ENCODE results near the gene BABAM2. TPM values are rescaled to one million over a fixed set of nuclear protein-coding genes. Genes with fewer than 3 reads are reported as not detected.

BABAM2 gene
- total RNA-seq, 4 donors from 2014 or later, result 33.2 to 70.3 (median 38.6) TPM

GRCh38 chr2:28336264-28336980 is 445.9 kb downstream of the BABAM2 start:
- DNase-seq, result no peak
- WGBS, 2 donors, result 88 to 89% methylated on average over 13 of the region's 13 CpGs
- Histone ChIP-seq H3K9me3 (no peaks in the 10 kb centered on the region), H3K27ac (no peak overlapping the region), H3K4me1 (no peaks in the 10 kb centered on the region), H3K4me3 (replicated peaks in 1 of 3) (no peak overlapping the region), H3K27me3 (no peaks in the 10 kb centered on the region), H3K36me3 (no peaks in the 10 kb centered on the region)
- TF ChIP-seq POLR2A (IDR thresholded peaks at IDR 0.05), result no peak
- no peak for TF ChIP-seq CTCF (IDR thresholded peaks at IDR 0.05)
- intact Hi-C loops (cut with DNase I), result no loop called here

GRCh38 chr2:28336982-28337627 is 446.6 kb downstream of the BABAM2 start:
- no peak overlapping the region for H3K27ac ChIP-seq
- no peak for DNase-seq
- no peaks in the 10 kb centered on the region for H3K9me3 ChIP-seq
- 91 to 92% methylated on average over 15 to 16 of the region's 16 CpGs for WGBS, 2 donors
- no peaks in the 10 kb centered on the region for H3K27me3 ChIP-seq
- intact Hi-C loops (cut with DNase I), result no loop called here
- no peak overlapping the region for H3K4me3 ChIP-seq (replicated peaks in 1 of 3)
- H3K36me3 ChIP-seq, result no peaks in the 10 kb centered on the region
- peaks cover 0 to 6% of the 10 kb centered on the region in 2 donors for H3K4me1 ChIP-seq
- no peak for TF ChIP-seq POLR2A (IDR thresholded peaks at IDR 0.05)
- no peak for TF ChIP-seq CTCF (IDR thresholded peaks at IDR 0.05)

- 57 to 66% methylated on average over 14 of the region's 14 CpGs for WGBS, 2 donors
- no peaks in the 10 kb centered on the region for H3K27me3 ChIP-seq
- peak; percentile 22 to 37 for DNase-seq
- H3K36me3 ChIP-seq, result no peaks in the 10 kb centered on the region
- no peak overlapping the region for H3K4me3 ChIP-seq (replicated peaks in 1 of 3)
- peaks cover 0 to 12% of the 10 kb centered on the region in 2 donors for H3K4me1 ChIP-seq
- peak overlapping the region in 1 of 3 donors; percentile 17 for H3K27ac ChIP-seq
- intact Hi-C loops (cut with DNase I), result no loop called here
- H3K9me3 ChIP-seq, result no peaks in the 10 kb centered on the region
- TF ChIP-seq CTCF (IDR thresholded peaks at IDR 0.05) (no peak), POLR2A (IDR thresholded peaks at IDR 0.05) (no peak)
Observed at GRCh38 chr2:28338046-28338817, 447.7 kb downstream of the BABAM2 start.

GRCh38 chr2:28338831-28339321 is 448.3 kb downstream of the BABAM2 start:
- 84 to 92% methylated on average over 7 of the region's 7 CpGs for WGBS, 2 donors
- H3K36me3 ChIP-seq, result no peaks in the 10 kb centered on the region
- H3K27me3 ChIP-seq, result no peaks in the 10 kb centered on the region
- H3K4me3 ChIP-seq (replicated peaks in 1 of 3), result no peak overlapping the region
- intact Hi-C loops (cut with DNase I), result no loop called here
- peak overlapping the region in 1 of 3 donors; percentile 6 for H3K27ac ChIP-seq
- H3K4me1 ChIP-seq, result peaks cover 0 to 12% of the 10 kb centered on the region in 2 donors
- TF ChIP-seq POLR2A (IDR thresholded peaks at IDR 0.05), result no peak
- TF ChIP-seq CTCF (IDR thresholded peaks at IDR 0.05), result no peak
- no peak for DNase-seq
- no peaks in the 10 kb centered on the region for H3K9me3 ChIP-seq

Data from thyroid gland (tissue), 4 donors.